Fibroblast of skin of scalp (primary cell): ENCODE measurements around the gene PLD6.
"Not testable (repeated sequence)": the region's sequence is repeated elsewhere in the genome, so short reads cannot be mapped to it uniquely, and the experiment has no call there.

Experiments used
- DNase-seq: peaks from one replicate; pipeline ENCODE4 v3.0.0-alpha.2; 2013

PLD6 gene

DNA sequence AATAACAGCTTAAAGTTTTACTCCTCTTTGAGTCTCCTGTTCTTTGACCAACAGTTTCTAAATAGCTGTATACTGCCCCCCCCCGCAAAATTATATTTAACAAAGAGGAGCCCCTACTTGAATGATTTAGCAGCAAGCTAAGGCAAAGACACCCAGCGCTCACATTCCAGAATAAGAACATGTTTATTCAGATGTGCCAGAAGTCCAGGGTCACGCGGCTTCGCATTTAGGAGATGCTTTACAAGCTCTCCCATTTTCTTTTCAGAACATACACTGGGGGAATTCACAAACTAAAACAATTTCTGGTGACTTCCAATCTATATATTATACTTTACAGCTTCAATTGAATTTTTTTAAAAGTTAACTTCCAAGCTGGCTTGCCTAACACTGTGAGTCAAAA is 5.3 kb downstream of the PLD6 start:
- DNase-seq = peak; percentile 12

DNA sequence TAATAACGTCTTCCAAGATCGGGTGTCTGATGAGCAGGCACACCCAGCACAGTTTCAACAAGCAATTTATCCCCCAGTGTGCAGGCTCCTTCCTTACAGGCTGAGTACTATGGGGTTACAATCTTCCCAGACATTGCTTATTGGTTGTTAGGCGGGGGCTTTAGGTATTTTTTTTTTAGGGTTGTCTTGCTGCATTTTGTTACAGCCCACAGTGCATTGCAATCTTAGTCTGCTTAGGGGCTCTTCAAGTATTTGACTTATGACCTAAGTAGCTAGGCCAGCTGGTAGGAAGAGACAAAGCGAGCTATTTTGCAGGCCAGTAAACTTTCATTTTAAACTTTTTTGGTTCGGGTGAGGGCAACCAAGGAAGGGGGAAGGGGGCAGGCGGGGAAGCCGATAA is 5.8 kb downstream of the PLD6 start:
- DNase-seq = no peak

- no peak for DNase-seq
These were observed 7.9 kb downstream of the PLD6 start for GRCh38 chr17:17198281-17198680.

- DNase-seq = peak; percentile 15
These were observed 9.4 kb downstream of the PLD6 start for GRCh38 chr17:17196776-17197175.

- not testable (repeated sequence) for DNase-seq
These were observed 10.7 kb downstream of the PLD6 start for GRCh38 chr17:17195466-17195865.

DNA sequence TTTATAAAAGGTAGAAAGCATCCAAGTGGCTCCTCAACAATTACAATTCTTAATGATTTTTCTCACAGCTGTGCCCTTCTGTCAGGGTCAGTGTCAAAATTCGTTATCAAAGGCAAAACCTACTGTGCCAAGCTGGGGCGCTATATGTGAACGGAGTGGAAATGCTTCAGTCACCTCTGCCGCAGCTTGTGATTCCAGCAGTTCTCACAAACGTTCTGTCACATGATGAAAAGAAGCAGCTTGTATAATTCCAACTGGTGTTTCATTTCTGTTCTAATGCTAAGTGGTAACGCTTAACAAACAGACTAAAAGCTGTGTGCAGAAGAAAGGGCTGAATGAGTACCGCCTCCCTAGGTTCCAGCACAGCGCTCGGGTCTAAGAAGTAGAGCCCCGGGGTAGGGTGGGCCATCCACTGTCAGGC is 14.2 kb downstream of the PLD6 start:
- DNase-seq = no peak

DNA sequence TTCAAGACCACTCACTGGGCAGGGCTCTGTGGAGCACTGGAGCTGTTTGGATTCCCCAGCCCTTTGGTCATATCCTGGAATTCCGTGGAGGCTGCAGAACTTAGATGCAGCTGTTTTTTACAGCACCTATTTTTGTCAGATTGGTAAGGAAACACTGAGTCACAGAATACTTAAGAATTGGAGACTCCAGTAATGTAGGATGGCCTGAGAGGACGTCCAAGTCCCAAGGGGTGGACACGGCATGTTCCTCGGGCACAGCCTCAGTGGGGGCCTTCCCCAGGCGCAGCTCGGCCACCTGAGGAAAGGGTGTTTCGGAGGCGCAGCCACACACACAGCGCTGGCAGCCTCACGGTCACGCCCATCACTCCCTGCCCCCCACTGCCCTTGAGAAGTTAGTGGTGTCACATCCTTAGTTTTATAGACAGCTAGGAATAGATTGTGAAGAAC is 14.8 kb downstream of the PLD6 start:
- DNase-seq = peak; percentile 79

GRCh38 chr17:17190188-17190587 is 15.9 kb downstream of the PLD6 start:
- no peak for DNase-seq

GRCh38 chr17:17189559-17189958 is 16.6 kb downstream of the PLD6 start:
- DNase-seq = no peak

DNA sequence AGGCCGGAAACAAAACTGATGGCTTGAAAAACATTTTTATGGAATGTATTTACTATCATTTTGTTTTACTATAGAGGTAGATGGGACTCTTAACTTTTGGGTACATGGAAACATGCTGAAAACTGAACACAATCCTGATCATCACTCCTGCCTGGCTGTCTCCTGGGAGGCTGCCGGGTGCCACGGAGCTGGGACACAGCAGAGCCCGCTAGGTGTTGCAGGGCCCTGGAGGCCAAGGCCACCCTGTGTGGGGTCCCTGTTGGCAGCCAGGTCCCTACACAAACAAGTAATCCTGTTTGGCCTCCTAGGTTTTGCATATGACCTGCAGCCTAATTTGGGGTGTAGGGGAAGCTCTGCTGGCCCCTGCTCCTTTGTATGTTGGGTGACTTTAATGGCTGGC is 17.5 kb downstream of the PLD6 start:
- no peak for DNase-seq

DNA sequence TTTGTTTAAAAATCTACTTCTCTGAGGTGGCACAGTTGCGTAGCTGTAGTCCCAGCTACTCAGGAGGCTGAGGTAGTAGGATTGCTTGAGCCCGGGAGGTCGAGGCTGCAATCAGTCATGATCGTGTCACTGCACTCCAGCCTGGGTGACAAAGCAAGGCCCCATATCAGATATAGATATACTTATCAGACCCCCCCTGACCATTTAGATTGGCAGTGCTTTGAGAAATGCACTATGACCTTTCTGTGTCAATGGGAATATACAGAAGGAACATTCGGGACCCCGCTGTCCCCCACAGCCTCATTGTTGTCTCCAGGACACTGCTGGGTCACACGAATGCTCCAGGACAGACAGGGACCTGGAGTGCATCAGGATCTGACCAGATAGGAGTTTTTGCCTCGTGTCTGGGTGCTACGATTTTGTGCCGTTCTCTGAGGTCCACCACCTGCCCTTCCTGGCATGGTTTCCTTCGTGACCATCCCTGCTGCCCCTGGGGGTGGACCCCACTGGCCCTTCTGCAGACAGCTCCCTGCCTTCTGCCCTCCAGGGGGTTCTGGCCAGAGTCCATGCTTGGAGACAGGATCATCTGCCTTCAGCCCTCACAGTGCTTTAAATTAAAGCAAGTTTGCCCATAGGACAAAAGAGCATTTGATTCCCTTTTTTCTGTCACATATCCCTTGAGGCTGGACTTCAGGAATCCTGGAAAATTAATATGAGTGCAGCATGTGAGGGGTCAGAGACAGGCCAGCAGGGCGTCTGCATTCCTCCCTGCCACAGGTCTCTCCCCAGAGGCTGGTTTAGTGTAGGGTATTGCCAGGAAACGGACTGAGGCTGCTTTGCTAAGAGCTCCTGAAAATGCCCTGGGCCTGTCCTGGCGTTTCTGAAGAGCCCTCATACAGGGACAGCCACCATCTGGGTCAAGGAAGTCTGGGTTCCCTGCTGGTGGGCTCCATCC is 19.3 kb downstream of the PLD6 start:
- peak; percentile 44 for DNase-seq

DNA sequence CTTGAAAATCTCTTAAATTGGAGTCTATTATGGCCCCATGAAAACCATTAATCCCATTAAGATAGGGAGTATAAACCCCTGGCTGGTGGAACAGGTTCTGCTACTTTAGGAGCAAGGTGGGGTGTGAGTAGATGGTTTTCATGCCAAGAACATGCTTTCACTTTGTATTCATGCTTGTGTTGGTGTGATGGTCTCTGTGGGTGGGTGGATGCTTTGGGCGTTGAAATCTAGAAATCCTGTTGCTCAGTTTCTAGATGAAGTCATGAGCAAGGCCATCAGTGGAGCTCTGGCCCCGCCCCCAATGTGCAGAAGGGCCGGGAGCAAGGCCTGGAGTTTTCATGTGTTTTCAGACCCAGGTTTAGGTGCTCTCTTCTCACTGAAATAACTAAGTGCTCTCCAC is 20.1 kb downstream of the PLD6 start:
- peak; percentile 12 for DNase-seq

DNA sequence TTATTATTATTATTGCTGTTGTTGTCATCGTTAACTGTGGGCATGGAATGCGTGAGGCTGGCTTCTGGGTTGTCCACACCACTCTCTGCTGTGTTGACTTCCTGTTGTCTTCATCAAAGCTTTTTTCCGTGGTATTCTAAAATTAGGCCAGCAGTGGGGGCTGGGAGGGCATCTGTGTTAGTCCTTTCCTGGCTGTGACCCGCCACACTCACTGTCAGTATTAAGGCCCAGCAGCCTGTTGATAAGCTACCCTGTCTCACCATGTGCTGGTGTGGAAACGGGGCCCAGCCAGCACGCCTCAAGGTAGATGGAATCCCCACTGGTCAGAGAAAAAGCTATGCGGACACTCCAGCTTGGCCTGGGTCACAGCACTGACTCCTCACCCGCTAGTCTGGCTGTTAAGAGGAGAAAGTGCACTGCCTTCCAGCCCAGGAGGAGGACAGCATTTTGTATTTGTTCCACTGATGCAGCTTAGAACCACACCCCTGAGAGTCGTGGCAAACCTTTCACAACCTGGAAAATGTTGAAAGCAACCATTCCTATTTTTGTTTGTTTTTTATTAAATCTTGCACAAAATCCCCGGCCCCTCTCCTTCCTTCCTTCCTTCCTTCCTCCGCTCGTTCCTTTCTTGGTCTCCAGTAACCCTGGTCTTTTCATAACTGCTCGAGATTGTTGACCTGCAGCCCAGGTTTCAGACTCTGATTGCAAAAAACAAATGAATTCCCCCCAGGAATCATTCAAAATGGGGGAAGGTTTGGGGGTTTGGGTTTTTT is 21.0 kb downstream of the PLD6 start:
- not testable (repeated sequence) for DNase-seq

DNA sequence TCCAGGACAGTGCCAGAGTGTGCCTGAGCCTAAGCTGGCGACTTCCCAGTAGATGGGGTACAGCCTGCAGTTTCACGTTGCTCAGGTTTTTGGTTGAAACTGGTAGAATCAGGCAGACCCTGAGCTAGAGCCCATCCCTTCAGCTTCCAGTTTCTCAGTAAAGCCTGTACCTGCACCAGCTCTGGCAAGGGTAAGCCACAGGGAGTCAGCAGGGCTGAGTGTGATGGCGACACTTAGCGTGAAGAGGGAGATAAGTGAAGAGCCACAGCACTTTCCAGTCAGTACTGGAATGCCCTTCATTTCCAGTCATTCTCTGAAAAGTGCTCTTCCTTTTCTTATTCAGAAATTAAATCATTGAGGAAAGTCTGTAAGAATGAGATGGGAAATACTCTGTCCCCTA is 22.4 kb downstream of the PLD6 start:
- no peak for DNase-seq

DNA sequence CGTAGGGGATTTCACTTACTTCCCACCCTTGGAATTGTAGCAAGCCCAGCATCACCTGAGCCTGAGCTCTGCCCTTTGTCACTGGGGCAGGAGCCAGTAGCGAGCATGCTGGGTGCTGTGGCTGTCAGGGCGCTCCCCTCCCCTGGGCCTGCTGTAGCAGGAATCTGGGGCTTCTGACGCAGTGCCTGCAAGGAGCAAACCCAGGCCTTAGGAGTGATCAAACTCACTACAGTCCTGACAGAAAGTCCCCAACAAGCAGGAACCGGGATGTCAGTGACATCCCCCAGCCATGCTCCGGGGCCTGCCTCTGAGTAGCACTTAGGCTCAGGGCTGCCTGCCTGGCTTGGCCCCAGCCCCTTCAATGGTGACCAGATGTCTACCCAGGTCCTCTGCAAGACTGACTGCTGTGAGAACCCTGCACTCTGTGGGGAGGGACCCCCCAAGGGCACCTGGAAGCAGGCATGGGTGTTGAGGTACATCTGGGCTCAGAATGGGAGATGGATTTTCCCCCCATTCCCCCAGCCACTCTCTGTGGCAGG is 23.5 kb downstream of the PLD6 start:
- DNase-seq = no peak

DNA sequence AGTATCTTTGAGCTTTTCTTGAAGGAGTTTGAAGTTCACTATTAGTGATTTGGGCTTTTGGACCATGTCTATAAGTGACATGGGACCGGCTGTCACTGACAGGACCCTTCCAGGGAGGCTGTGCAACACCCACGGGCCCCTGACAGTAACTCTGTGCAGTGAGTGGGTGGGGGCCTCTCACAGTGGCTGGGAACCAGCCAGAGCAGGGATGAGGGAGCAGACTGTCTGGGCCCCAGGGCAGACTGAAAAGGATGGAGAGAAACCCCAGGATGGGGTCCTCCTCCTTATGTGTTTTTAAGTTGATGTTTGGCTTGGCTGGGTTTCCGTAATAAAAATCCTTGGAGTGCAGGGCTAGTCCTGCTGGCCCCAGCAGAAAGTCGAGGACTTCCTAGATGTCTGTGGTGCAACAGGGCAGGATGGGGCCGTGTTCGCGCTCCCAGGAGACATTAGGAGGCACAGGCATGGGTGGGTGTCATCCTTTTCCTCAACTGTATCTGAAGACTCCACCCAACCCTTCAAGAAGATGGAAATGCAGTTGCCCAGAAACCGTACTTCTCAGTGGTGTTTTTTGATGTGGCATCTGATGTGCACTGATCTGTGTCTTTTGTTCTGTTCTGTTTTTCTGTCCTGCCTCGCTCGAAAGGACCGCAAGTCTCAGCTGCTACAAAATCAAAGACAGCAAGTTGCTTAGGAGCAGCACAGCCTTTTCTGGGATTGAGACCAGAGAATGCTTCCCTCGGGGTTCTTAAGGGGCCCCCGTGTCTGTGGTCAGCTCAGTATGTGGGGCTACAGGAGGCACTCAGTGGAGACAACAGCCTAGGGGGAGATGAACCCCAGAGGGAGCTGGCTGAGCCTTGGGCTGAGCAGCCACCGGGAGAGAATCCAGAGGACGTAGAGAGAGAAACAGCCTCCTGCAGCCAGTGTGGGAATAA is 24.2 kb downstream of the PLD6 start:
- DNase-seq = no peak

GRCh38 chr17:17180741-17181525 is 25.2 kb downstream of the PLD6 start:
- no peak for DNase-seq

DNA sequence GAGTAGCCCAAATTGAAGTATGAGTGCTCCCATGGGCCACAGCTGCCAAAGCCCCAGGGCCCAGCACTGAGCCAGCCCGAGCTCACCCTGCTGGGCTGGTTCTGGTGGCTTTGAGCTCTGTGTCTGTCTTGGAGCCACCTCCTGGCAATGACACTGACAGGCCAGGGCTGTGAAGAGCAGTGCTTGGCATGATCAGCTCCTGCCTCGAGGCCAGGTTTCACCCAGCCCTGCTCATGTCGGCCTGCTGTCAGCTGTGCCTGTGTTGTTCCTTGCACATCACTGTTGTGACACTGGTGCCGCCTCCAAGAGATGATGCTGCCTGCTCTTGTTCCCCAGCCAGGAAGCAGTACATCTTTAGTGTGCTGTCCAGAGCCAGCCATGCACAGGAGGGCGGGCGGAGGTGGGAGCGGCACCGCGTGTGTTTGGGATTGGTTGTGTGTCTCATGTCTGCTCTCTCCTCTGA is 26.0 kb downstream of the PLD6 start:
- no peak for DNase-seq

DNA sequence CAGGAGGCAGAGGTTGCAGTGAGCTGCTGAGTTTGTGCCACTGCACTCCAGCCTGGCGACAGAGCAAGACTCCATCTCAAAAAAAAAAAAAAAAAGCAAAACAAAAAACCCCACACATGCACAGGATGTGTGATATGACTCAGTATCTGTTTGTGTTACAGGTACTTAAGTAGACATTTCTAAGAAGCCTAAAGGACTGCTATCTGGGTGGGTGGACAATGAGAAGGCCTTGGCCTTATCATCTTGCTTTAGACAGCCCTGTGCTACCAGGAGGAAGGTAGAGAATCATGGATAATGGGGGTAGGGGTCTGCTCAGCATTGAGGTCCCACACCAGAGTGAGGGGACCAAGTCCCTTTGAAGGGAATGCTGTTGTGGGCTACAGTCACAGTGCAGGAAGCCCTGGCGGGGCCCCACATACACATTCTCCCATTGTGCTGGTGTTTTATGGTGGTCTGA is 26.7 kb downstream of the PLD6 start:
- no peak for DNase-seq

GRCh38 chr17:17177176-17177575 is 29.0 kb downstream of the PLD6 start:
- no peak for DNase-seq

GRCh38 chr17:17176341-17176740 is 29.8 kb downstream of the PLD6 start:
- no peak for DNase-seq
